GM19455 (cell line): ENCODE data around the gene CNR2.
A peak's percentile ranks its signal among the peaks of the same experiment; 100 is the strongest.
"Not testable (repeated sequence)": the region's sequence is repeated elsewhere in the genome, so short reads cannot be mapped to it uniquely, and the experiment has no call there.

Experiments
- ATAC-seq: cut with Tn5 transposase; IDR thresholded peaks from one replicate; pipeline ENCODE4 v1.9.1; 2021; ENCODE audit not compliant: unreplicated experiment

Gene CNR2

DNA sequence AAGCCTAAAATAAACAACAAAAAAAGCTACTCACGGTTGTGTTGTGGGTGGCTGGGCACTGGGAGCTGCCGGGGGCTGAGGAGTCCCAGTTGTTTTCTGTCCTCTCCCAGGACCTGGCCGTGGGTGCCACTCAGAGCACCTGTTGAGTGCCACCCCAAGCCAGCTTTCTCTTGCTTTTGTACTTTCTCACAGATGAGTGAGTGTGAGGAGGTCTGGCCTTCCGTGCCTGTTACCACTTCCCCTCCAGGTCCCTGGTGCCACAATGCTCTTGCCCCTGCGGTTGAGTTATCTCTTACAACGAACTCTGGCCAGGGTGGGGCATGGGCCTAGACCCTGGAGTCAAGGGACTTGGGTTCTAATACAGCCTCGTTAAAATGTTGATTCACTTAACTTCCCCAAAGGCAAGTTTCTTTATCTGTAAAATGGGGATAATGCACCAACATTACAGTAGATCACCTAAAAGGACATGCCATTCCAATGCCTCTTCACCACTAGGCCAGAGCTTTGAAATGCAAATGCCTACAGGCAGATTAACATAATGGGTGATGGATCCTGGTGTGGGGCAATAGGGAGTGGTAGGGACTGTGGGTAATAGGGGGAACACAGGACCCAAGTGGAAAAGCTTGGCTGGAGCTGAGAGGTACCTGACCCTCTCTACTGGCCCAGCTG, at the start of gene CNR2:
Gene CNR2 (minus strand): TSS at position 151 of the 669 bp plus-strand sequence. CDS start 37,745 bp downstream, outside the sequence.
- no peak for ATAC-seq

- no peak for ATAC-seq
These were observed 47.3 kb upstream of the CNR2 start for GRCh38 chr1:23960291-23961020.

DNA sequence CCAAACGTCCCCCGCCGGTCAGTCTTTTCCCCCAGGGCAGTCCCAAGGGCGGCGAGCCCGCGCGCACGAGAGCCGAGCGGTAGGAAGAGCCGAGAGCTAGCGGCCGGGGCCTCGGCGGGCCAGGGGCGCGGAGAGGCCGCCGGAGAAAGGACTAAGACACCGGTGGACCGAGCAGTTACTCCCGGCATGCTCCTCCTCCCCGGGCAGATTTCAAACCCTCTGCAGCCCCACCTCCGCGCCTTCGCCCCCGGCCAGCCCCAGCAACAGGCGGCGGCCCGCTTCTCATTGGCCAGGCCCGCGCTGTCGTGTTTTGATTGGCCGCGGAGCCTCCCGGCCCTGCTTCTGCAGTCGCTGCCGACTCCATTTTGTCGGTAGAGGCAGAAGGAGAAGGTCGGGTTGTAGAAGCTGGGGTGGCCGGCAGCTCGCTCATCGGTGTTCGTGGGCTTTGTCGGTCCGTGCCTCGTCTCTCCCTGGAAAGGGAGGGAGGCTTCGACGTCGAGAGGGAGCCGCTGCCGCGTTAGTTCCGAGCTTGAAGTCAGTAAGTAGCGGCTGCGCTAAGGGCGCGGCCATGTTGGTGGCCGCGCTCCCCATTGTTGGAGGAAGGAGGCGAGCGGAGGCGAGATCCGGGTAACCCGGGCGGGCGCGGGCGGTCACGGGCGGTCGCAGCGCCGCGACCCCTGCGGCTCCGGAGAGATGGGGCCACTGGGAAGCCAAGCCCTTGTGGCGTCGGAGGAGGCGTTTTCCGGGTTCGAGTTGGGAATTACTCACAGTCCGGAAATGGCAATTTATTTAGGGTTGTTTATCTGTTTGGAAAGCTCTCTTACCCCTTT, 46.5 kb upstream of the CNR2 start, which contains the start of gene PNRC2:
Gene PNRC2 (plus strand): TSS at position 368 of the 830 bp plus-strand sequence. CDS start 1,630 bp downstream, outside the sequence.
- ATAC-seq: peak; percentile 72

GRCh38 chr1:23958810-23959460, 45.8 kb upstream of the CNR2 start:
- ATAC-seq: peak; percentile 64

- not testable (repeated sequence) for ATAC-seq
These were observed 45.1 kb upstream of the CNR2 start for GRCh38 chr1:23958040-23958809.

DNA sequence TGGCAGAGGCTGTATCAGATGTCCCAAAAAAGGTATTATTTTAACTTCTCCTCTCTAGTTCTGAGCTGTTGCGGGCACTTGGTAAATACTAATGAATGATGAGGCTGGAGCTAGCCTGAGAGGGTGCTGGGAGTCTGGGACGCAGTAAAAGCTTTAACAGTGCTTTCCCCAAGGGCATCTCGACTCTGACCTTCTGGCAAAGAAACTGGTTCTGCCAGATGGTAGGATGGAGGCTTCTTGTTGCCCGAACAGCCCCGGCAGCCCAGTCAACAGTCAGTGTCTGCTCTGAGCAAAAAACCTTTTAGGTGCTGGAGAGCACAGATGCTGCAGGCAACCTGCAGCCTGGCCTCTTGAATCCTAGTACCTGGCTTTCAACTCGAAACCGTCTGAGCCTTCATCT, 43.9 kb upstream of the CNR2 start:
- no peak for ATAC-seq

GRCh38 chr1:23953020-23953419, 39.9 kb upstream of the CNR2 start:
- no peak for ATAC-seq

DNA sequence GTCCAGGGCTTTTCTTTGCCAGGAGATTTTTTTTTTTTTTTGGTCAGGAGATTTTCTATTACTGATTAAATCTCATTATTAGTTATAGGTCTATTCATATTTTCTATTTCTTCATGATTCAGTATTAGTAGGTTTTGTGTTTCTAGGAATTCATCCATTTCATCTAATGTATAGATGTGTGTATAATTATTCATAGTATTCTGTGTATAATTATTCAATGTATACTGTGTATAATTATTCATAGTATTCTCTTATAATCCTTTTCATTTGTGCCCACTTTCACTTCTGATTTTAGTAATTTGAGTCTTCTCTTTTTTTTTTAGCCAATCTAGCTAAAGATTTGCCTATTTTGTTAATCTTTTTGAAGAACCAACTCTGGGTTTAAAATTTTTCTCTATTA, 34.2 kb upstream of the CNR2 start:
- no peak for ATAC-seq

GRCh38 chr1:23936481-23937176, 23.5 kb upstream of the CNR2 start:
- ATAC-seq: no peak

DNA sequence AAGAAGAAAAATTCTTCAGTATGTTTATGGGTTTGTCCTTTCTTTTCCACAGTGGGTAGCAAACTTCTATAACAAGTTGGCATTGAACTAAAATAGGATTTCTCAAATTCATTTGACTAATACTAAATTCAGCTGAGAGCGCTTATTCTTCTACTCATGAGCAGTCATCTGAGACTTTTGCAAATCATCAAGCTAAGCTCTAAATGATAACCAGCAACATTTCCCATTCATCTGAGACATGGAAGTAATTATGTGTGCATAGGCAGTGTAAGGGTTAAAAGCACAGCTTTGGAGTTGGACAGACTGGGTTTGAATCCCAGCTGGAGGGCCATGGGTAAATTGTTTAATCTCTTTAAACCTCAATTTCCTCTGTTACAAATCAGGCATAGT, 18.3 kb upstream of the CNR2 start:
- ATAC-seq: no peak

GRCh38 chr1:23930861-23931490, 17.8 kb upstream of the CNR2 start:
- no peak for ATAC-seq

- no peak for ATAC-seq
These were observed 17.1 kb upstream of the CNR2 start for GRCh38 chr1:23930270-23930669.

- no peak for ATAC-seq
These were observed 15.6 kb upstream of the CNR2 start for GRCh38 chr1:23928789-23929188.

GRCh38 chr1:23927097-23927496, 13.9 kb upstream of the CNR2 start:
- no peak for ATAC-seq

DNA sequence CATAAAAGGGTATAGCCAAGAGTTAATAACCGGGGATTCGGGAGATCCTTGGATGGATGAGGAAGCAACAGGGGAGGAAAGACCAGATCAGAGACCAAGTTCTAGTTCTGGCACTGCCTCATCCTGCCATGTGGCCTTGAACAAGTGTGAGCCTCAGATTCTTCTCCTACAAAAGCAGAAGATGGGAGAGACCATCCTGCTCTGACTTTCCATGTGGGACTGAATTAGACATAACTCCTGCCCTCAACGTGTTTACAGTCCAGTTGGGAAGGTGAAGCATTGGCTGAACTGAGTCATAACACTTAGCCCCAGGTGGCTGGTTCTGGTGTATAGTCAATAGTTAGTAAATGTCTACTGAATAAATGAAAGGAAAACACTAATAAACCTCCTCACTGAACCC, 12.1 kb upstream of the CNR2 start:
- ATAC-seq: no peak

DNA sequence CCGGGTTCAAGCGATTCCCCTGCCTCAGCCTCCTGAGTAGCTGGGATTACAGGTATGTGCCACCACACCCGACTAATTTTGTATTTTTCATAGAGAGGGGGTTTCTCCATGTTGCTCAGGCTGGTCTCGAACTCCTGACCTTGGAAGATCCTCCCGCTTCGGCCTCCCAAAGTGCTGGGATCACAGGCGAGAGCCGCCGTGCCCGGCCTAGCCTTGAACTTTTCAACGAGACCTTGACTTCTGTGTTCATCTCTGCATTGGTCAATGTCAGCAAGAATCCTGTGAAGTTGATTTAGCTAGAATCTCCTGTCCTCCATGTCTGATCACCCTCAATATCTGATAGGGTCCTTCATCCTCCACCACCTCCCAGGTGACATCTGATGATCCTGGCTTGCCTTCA, 11.4 kb upstream of the CNR2 start:
- no peak for ATAC-seq

GRCh38 chr1:23923592-23924499, 10.7 kb upstream of the CNR2 start:
- no peak for ATAC-seq

DNA sequence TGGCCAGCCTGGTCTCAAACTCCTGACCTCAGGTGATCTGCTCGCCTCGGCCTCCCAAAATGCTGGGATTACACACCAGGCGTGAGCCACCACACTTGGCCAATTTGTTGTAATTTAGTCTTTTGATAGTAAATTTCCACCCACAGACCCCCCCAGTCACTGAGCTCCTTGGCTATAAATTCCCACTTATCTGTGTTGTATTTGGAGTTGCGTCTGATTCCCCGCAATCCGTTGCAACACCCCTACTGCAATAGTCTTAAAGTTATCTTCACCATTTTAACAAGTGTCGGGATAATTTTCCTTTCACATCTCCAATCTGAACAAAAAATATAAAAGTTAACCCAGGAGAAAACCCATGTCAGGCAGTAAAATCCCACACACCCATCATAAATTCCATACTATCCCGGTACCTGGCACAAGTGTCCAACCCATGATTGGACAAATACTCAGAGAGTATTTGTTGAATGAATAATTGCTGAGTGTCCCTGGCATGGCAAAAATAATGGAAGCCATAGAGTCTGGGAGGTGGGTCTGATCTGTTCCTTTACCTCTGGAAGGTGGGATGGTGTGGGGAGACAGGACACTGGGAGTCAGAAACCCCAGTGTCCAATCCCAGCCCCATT, 9.3 kb upstream of the CNR2 start:
- no peak for ATAC-seq
